Testis (tissue), 3 donors: ENCODE results near the gene FARP1. TPM values are rescaled to one million over a fixed set of nuclear protein-coding genes. Genes with fewer than 3 reads are reported as not detected.

ENCODE experiments used
- DNase-seq: peaks from one replicate; pipeline ENCODE4 v3.0.0-alpha.2; 2019
- H3K27ac ChIP-seq, 2 donors: fragments of 200-600 bp; sonication (generic); one replicate each; pipeline ENCODE4 v1.5.1; 2019
- H3K27me3 ChIP-seq: fragments of 200-600 bp; sonication (generic); one replicate; pipeline ENCODE4 v1.5.1; 2019
- H3K36me3 ChIP-seq: fragments of 200-600 bp; sonication (generic); one replicate; pipeline ENCODE4 v1.5.1; 2017; ENCODE audit warnings: low read depth; ENCODE audit errors: missing control alignments
- H3K4me1 ChIP-seq: fragments of 200-600 bp; sonication (generic); one replicate; pipeline ENCODE4 v1.5.1; 2019
- H3K4me3 ChIP-seq, 2 donors: fragments of 200-600 bp; sonication (generic); one replicate each; pipeline ENCODE4 v1.5.1; 2017 to 2019
- H3K9me3 ChIP-seq: fragments of 200-600 bp; sonication (generic); one replicate; pipeline ENCODE4 v1.5.1; 2017
- CTCF ChIP-seq, 3 experiments: fragments of 450-650 bp in 2 of 3; fragments of 200-600 bp in 1 of 3; sonication (generic) in 1 of 3; IDR thresholded peaks; one replicate each; pipeline ENCODE4 v1.5.1; 2016 to 2019; ENCODE audit warnings: antibody characterized with exemption in 3 of 3, mild to moderate bottlenecking in 2 of 3, moderate library complexity in 1 of 3
- POLR2A ChIP-seq: fragments of 450-650 bp; IDR thresholded peaks from one replicate; pipeline ENCODE4 v1.6.1; 2017; ENCODE audit warnings: antibody characterized with exemption, mild to moderate bottlenecking, moderate library complexity
- WGBS, 2 donors: methylation state at CpG; one replicate each; pipeline ENCODE4 v1.1.5; 2018; 5-methylcytosine and 5-hydroxymethylcytosine counted together
- intact Hi-C: fragments of 100-400 bp; cut with DNase I; formaldehyde crosslinking; loops from one replicate; pipeline ENCODE4 v1.15.1; 2023; ENCODE audit warnings: low total_unique reads
- polyA plus RNA-seq: library from polyadenylated mRNA; stranded (reverse); fragments of 350-450 nt; fragmentation: Illumina TruSeq; extraction: RNeasy Lipid Tissue Mini Kit (QIAGEN cat#74804); gene quantifications from one replicate; pipeline ENCODE4 v1.2.3, GENCODE V29; 2014; ENCODE audit warnings: low read depth, low replicate concordance; ENCODE audit not compliant: insufficient read depth
- total RNA-seq, 2 donors: library from RNA; depleted of rRNA; stranded (reverse); fragments of >200 nt; gene quantifications; one replicate each; pipeline ENCODE4 v1.2.3, GENCODE V29; 2016

Gene FARP1
- total and polyA plus RNA-seq, 3 donors from 2014 or later: 54.0 to 130 (median 69.1) TPM

- no peak overlapping the region for H3K27ac ChIP-seq
- no peak overlapping the region for H3K4me3 ChIP-seq
- TF ChIP-seq CTCF (IDR thresholded peaks at IDR 0.05): no peak
- no peak for TF ChIP-seq POLR2A
- no peaks in the 10 kb centered on the region for H3K27me3 ChIP-seq
- WGBS, 2 donors: 84 to 97% methylated on average over 7 of the region's 7 CpGs
- DNase-seq: no peak
- H3K36me3 ChIP-seq: no peaks in the 10 kb centered on the region
- no peaks in the 10 kb centered on the region for H3K4me1 ChIP-seq
- no peaks in the 10 kb centered on the region for H3K9me3 ChIP-seq
- intact Hi-C loops: no loop called here
Measured at GRCh38 chr13:98413796-98414195, 270.9 kb downstream of the FARP1 start.

GRCh38 chr13:98415326-98416070 lies 272.6 kb downstream of the FARP1 start:
- Histone ChIP-seq H3K36me3 (no peaks in the 10 kb centered on the region), H3K27ac (no peak overlapping the region), H3K4me1 (no peaks in the 10 kb centered on the region), H3K27me3 (no peaks in the 10 kb centered on the region), H3K9me3 (no peaks in the 10 kb centered on the region), H3K4me3 (no peak overlapping the region)
- TF ChIP-seq POLR2A: no peak
- no peak for TF ChIP-seq CTCF (IDR thresholded peaks at IDR 0.05)
- DNase-seq: no peak
- 90 to 94% methylated on average over 18 of the region's 18 CpGs for WGBS, 2 donors
- intact Hi-C loops: no loop called here

- Histone ChIP-seq H3K27me3 (no peaks in the 10 kb centered on the region), H3K4me1 (no peaks in the 10 kb centered on the region), H3K36me3 (no peaks in the 10 kb centered on the region), H3K4me3 (no peak overlapping the region), H3K9me3 (no peaks in the 10 kb centered on the region), H3K27ac (no peak overlapping the region)
- no peak for TF ChIP-seq CTCF (IDR thresholded peaks at IDR 0.05)
- TF ChIP-seq POLR2A: no peak
- intact Hi-C loops: no loop called here
- 93 to 99% methylated on average over 4 of the region's 4 CpGs for WGBS, 2 donors
- DNase-seq: no peak
Measured at GRCh38 chr13:98416408-98416807, 273.5 kb downstream of the FARP1 start.

- no peaks in the 10 kb centered on the region for H3K4me1 ChIP-seq
- H3K27ac ChIP-seq: no peak overlapping the region
- no peaks in the 10 kb centered on the region for H3K9me3 ChIP-seq
- no peaks in the 10 kb centered on the region for H3K36me3 ChIP-seq
- H3K27me3 ChIP-seq: no peaks in the 10 kb centered on the region
- 93 to 96% methylated on average over 10 to 14 of the region's 14 CpGs for WGBS, 2 donors
- intact Hi-C loops: no loop called here
- H3K4me3 ChIP-seq: no peak overlapping the region
- DNase-seq: no peak
- TF ChIP-seq CTCF (IDR thresholded peaks at IDR 0.05) (no peak), POLR2A (no peak)
Measured at GRCh38 chr13:98419786-98420553, 277.1 kb downstream of the FARP1 start.
